GM12878 (cell line): Measurements from ENCODE around the gene FXYD4. TPM values are rescaled to one million over a fixed set of nuclear protein-coding genes. Genes with fewer than 3 reads are reported as not detected.

Source experiments
- ATAC-seq: fragments of 200-7000 bp; cut with Tn5 transposase; 3 replicates; pipeline ENCODE4 v1.9.1; 2020; ENCODE audit warnings: mild to moderate bottlenecking, moderate library complexity
- BruUV-seq: library from RNA; stranded (reverse); fragments of 400-500 nt; replicated peaks from 2 replicates; lab custom pipeline; 2021; lab: Mats Ljungman, UMichigan
- CTCF ChIA-PET: fragments of 300-600 bp; sonication (Branson Sonifier 250); formaldehyde crosslinking; extraction: SDS; loops from one replicate; lab custom pipeline; 2021; ENCODE audit warnings: inconsistent platforms; lab: Yijun Ruan, JAX
- POLR2A ChIA-PET: fragments of 350-600 bp; formaldehyde crosslinking; extraction: SDS; loops from one replicate; lab custom pipeline; 2021; ENCODE audit warnings: inconsistent platforms; lab: Charles Lee
- RAD21 ChIA-PET: fragments of 300-600 bp; sonication (Branson Sonifier 250); formaldehyde crosslinking; loops from one replicate; lab custom pipeline; 2023; ENCODE audit warnings: antibody characterized with exemption; ENCODE audit not compliant: unreplicated experiment; lab: Charles Lee
- SMC1A ChIA-PET: fragments of 300-600 bp; sonication (Branson Sonifier 250); formaldehyde crosslinking; loops from one replicate; lab custom pipeline; 2023; ENCODE audit not compliant: unreplicated experiment, uncharacterized antibody; lab: Charles Lee
- DNase-seq: peaks from one replicate; pipeline ENCODE4 v3.0.0-alpha.2; 2011; ENCODE audit warnings: low read depth, low spot score
- FAIRE-seq: peaks from 3 replicates; lab custom pipeline; 2011; peaks lifted over from hg19 to GRCh38; lab: Jason Lieb, UNC
- H2AFZ ChIP-seq: 2 replicates; pipeline ENCODE4 v1.6.0; 2011; ENCODE audit warnings: low read depth, low read length, control low read depth; ENCODE audit not compliant: control insufficient read depth
- H3K27ac ChIP-seq: 2 replicates; pipeline ENCODE4 v1.5.1; 2011; ENCODE audit warnings: control low read depth; ENCODE audit not compliant: control insufficient read depth, insufficient read depth
- H3K27me3 ChIP-seq, 2 experiments: replicated peaks in 1 of 2; 2 replicates each; pipeline versions ENCODE4 v1.6.0 to v1.6.1; 2011; ENCODE audit warnings: low read length in 1 of 2; ENCODE audit not compliant: control insufficient read depth in 2 of 2, insufficient read depth in 2 of 2
- H3K36me3 ChIP-seq, 2 experiments: 2 replicates each; pipeline ENCODE4 v1.5.1; 2011; ENCODE audit warnings: low read length in 1 of 2; ENCODE audit not compliant: control insufficient read depth in 2 of 2, insufficient read depth in 2 of 2
- H3K4me1 ChIP-seq: 2 replicates; pipeline ENCODE4 v1.6.1; 2011; ENCODE audit warnings: mild to moderate bottlenecking, low read length, moderate library complexity, mixed read lengths; ENCODE audit not compliant: control insufficient read depth, insufficient read depth
- H3K4me2 ChIP-seq: 2 replicates; pipeline ENCODE4 v1.6.0; 2011; ENCODE audit warnings: control low read depth; ENCODE audit not compliant: control insufficient read depth, insufficient read depth
- H3K4me3 ChIP-seq: fragments of 200-600 bp; sonication (generic); 2 replicates; pipeline ENCODE4 v1.5.1; 2016
- H3K79me2 ChIP-seq: 2 replicates; pipeline ENCODE4 v1.6.0; 2011; ENCODE audit warnings: low read length; ENCODE audit not compliant: control insufficient read depth, insufficient read depth
- H3K9ac ChIP-seq: 2 replicates; pipeline ENCODE4 v1.8.0; 2011; ENCODE audit warnings: low read length, control low read depth, mixed read lengths; ENCODE audit not compliant: control insufficient read depth, insufficient read depth
- H3K9me3 ChIP-seq: replicated peaks from 3 replicates; pipeline ENCODE4 v1.5.1; 2011; ENCODE audit warnings: mild to moderate bottlenecking, low read length; ENCODE audit not compliant: control insufficient read depth, insufficient read depth
- H4K20me1 ChIP-seq: 2 replicates; pipeline ENCODE4 v1.6.0; 2011; ENCODE audit not compliant: control insufficient read depth, insufficient read depth
- EZH2 ChIP-seq: IDR thresholded peaks from 2 replicates; pipeline ENCODE4 v1.6.1; 2012; ENCODE audit warnings: low read depth, mild to moderate bottlenecking, control low read depth, inconsistent platforms, low read length, borderline replicate concordance; ENCODE audit not compliant: control insufficient read depth
- KAT2A ChIP-seq: conservative IDR thresholded peaks from 2 replicates; pipeline ENCODE4 v1.6.1; 2011; ENCODE audit warnings: low read depth, low read length; ENCODE audit not compliant: control insufficient read depth
- NFYB ChIP-seq: IDR thresholded peaks from 2 replicates; pipeline ENCODE4 v1.6.1; 2011; ENCODE audit warnings: low read depth, mild to moderate bottlenecking, low read length, improper control_type of control experiment, moderate library complexity; ENCODE audit not compliant: insufficient read depth
- NR2F1 ChIP-seq: fragments of 450-650 bp; conservative IDR thresholded peaks from 2 replicates; pipeline ENCODE4 v1.6.1; 2017; ENCODE audit warnings: mild to moderate bottlenecking
- SUPT20H ChIP-seq: IDR thresholded peaks from 2 replicates; pipeline ENCODE4 v1.6.1; 2011; ENCODE audit warnings: low read depth, mild to moderate bottlenecking, low read length, moderate library complexity, borderline replicate concordance; ENCODE audit not compliant: control insufficient read depth
- WRNIP1 ChIP-seq: IDR thresholded peaks from 2 replicates; pipeline ENCODE4 v1.6.1; 2011; ENCODE audit warnings: low read depth, low read length, improper control_type of control experiment, borderline replicate concordance
- WGBS: methylation state at CpG from one replicate; pipeline ENCODE4 v1.1.6; 2016; ENCODE audit warnings: low lambda C conversion rate; ENCODE audit not compliant: insufficient replicate concordance, insufficient coverage; ENCODE audit errors: missing lambda C conversion rate; 5-methylcytosine and 5-hydroxymethylcytosine counted together
- in situ Hi-C: fragments of 300-500 bp; cut with MboI; formaldehyde crosslinking; loops from 9 replicates; pipeline ENCODE4 v1.14.3; 2018; ENCODE audit warnings: mixed read lengths
- intact Hi-C: fragments of 100-400 bp; cut with micrococcal nuclease; formaldehyde crosslinking; loops from one replicate; pipeline ENCODE4 v1.14.2; 2022; ENCODE audit not compliant: unreplicated experiment
- polyA plus RNA-seq, 11 experiments: library from polyadenylated mRNA; depleted of rRNA in 4 of 11; unstranded in 6 of 11; stranded (reverse) in 5 of 11; fragments of >200 nt; fragmentation: Nextera tagmentation in 4 of 11; fragmentation: Illumina TruSeq in 1 of 11; extraction: Ambion mirVana in 4 of 11; extraction: Trizol in 1 of 11; gene quantifications; 1 replicate in 1 of 11; 2 replicates in 10 of 11; pipeline versions ENCODE4 v1.2.1 to v1.2.3, GENCODE V29; 2011 to 2016; ENCODE audit warnings: inconsistent platforms in 2 of 11, missing spikeins in 2 of 11, low read depth in 1 of 11
- total RNA-seq, 4 experiments: library from RNA; depleted of rRNA in 3 of 4; stranded (reverse); fragments of >200 nt in 3 of 4; fragmentation: Illumina TruSeq in 1 of 4; extraction: Trizol in 1 of 4; gene quantifications; 2 replicates each; pipeline versions ENCODE4 v1.2.1 to v1.2.3, GENCODE V29; 2013 to 2021
- TF ChIP-seq, protein P1 (sequence below): fragments of 450-650 bp; formaldehyde crosslinking; IDR thresholded peaks from 2 replicates; pipeline ENCODE4 v1.4.0; 2022; ENCODE audit warnings: mild to moderate bottlenecking, moderate library complexity

Gene FXYD4
- total and polyA plus RNA-seq, 10 of the 15 experiments (the other 5 are each of a cell fraction or from before 2014, with no cell fraction given): not detected

DNA sequence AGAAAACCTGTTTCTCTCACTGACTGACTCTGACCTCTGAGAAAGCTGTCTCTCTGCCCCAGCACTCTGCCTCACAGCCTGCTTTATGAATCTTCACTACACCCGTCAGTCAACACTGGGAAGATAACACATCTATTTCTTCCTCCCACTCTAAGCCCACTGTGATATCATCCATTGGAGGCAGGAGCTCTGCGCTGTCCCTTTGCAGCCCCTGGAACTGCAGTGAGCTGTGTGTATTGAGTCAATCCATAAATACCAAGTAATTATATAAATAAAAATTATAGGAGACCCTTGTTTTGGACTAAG lies 17.2 kb upstream of the FXYD4 start:
- ATAC-seq: no peak
- Histone ChIP-seq H3K27ac (no peak overlapping the region), H3K9ac (no peak overlapping the region), H3K27me3 (peaks cover 0 to 2% of the 10 kb centered on the region in 2 experiments; a peak in 1 of 4 replicates), H3K36me3 (no peaks in the 10 kb centered on the region), H3K4me2 (no peak overlapping the region), H3K79me2 (no peaks in the 10 kb centered on the region), H4K20me1 (no peaks in the 10 kb centered on the region), H3K4me1 (no peaks in the 10 kb centered on the region), H3K9me3 (no peaks in the 10 kb centered on the region), H2AFZ (no peak overlapping the region), H3K4me3 (no peak overlapping the region)
- FAIRE-seq: no peak
- in situ Hi-C loops (loop anchor here (25.0 kb wide), 1 partner anchor 142 kb away; no protein-coding TSS in a partner anchor), intact Hi-C loops (no loop called here)
- POLR2A ChIA-PET: no interaction called here
- WGBS: 53% methylated on average over 2 of the region's 2 CpGs
- no TSS peak for BruUV-seq
- SMC1A ChIA-PET: interaction anchor here (1.8 kb wide), 1 partner anchor 13 kb away, joined by 5 read pairs; no protein-coding TSS in a partner anchor
- no peak for DNase-seq
- RAD21 ChIA-PET: no interaction called here
- CTCF ChIA-PET: interaction anchor here (0.6 to 1.4 kb wide), 3 partner anchors 8 to 66 kb away, joined by 3 to 4 read pairs (median 3); no protein-coding TSS in a partner anchor
- TF ChIP-seq NR2F1 (no peak), KAT2A (no peak), SUPT20H (no peak), NFYB (no peak)

DNA sequence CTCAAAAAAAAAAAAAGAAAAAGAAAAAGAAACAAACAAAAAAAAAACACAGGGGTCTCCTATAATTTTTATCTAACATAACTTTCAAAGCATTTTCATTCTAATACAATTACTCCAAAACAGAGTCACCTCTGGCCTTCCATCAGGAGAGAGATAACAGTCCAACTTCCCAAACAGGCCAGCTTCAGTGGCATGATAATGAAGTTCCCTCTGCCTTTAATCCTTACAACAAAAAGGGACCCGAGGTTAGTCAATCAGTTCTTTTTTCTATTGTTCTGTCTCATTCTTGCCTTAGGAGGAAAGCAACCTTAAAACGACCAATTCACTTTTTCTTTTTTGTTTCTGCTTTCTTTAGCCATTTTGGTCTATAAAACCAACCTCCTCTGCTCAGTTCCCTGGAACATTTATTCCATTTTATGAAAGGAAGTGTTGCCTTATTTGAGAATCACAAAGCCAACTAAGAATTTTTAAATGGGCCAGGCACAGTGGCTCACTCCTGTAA lies 16.5 kb upstream of the FXYD4 start:
- H3K9ac ChIP-seq: no peak overlapping the region
- no TSS peak for BruUV-seq
- intact Hi-C loops: no loop called here
- H3K4me1 ChIP-seq: no peaks in the 10 kb centered on the region
- no peaks in the 10 kb centered on the region for H3K79me2 ChIP-seq
- ChIA-PET RAD21 (no interaction called here), SMC1A (interaction anchor here (1.8 kb wide), 1 partner anchor 12 kb away, joined by 5 read pairs; no protein-coding TSS in a partner anchor), CTCF (interaction anchor here (0.6 kb wide), 1 partner anchor 47 kb away, joined by 3 read pairs; no protein-coding TSS in a partner anchor), POLR2A (interaction anchor here (0.6 kb wide), 1 partner anchor 46 kb away, joined by 3 read pairs; no protein-coding TSS in a partner anchor)
- TF ChIP-seq WRNIP1 (no peak), EZH2 (no peak)
- TF ChIP-seq, protein P1, sequence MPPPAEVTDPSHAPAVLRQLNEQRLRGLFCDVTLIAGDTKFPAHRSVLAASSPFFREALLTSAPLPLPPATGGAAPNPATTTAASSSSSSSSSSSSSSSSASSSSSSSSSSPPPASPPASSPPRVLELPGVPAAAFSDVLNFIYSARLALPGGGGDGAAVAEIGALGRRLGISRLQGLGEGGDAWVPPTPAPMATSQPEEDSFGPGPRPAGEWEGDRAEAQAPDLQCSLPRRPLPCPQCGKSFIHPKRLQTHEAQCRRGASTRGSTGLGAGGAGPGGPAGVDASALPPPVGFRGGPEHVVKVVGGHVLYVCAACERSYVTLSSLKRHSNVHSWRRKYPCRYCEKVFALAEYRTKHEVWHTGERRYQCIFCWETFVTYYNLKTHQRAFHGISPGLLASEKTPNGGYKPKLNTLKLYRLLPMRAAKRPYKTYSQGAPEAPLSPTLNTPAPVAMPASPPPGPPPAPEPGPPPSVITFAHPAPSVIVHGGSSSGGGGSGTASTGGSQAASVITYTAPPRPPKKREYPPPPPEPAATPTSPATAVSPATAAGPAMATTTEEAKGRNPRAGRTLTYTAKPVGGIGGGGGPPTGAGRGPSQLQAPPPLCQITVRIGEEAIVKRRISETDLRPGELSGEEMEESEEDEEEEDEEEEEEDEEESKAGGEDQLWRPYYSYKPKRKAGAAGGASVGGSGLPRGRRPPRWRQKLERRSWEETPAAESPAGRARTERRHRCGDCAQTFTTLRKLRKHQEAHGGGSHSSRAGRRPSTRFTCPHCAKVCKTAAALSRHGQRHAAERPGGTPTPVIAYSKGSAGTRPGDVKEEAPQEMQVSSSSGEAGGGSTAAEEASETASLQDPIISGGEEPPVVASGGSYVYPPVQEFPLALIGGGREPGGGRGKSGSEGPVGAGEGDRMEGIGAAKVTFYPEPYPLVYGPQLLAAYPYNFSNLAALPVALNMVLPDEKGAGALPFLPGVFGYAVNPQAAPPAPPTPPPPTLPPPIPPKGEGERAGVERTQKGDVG: no peak
- DNase-seq (no peak), FAIRE-seq (no peak), ATAC-seq (no peak)
- H3K27me3 ChIP-seq: no peaks in the 10 kb centered on the region
- H3K36me3 ChIP-seq: no peaks in the 10 kb centered on the region
- H4K20me1 ChIP-seq: no peaks in the 10 kb centered on the region
- no peak overlapping the region for H3K4me3 ChIP-seq
- 3% methylated on average over 2 of the region's 2 CpGs for WGBS
- H3K4me2 ChIP-seq: no peak overlapping the region
- H3K27ac ChIP-seq: no peak overlapping the region
- in situ Hi-C loops: loop anchor here (25.0 kb wide), 1 partner anchor 143 kb away; no protein-coding TSS in a partner anchor
- H3K9me3 ChIP-seq: no peaks in the 10 kb centered on the region
- H2AFZ ChIP-seq: no peak overlapping the region
